ENCODE measurements around the gene PREX1. TPM values are rescaled to one million over a fixed set of nuclear protein-coding genes. Genes with fewer than 3 reads are reported as not detected.

The PREX1 gene
- polyA plus RNA-seq, 1 of the 3 experiments (the other 2 are of a cell fraction) = 5.3 TPM

DNA sequence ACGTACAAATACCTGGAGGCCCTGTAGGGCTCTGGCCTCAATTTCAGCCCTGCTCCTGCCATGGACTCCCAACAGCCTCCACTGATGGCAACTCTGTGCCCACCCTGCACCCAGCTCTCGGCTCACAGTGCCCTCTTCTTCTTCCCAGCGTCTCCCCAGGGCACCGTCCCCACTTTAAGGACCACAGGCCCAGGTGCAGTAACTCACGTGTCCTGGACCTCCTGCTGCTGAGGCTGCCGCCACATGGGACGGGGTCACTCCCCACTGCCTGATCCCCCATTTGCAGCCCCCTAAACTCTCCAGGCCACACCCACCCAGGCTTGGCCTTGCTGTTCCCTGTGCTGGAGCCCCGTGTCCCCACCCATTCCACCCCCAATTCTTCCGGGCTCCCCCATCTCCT, 223.4 kb downstream of the PREX1 start (continued):
- no peak for TF ChIP-seq TAF1 (IDR thresholded peaks at IDR 0.05; ENCODE audit: borderline replicate concordance, low read depth, low read length)
- TF ChIP-seq MEF2A (IDR thresholded peaks at IDR 0.05; ENCODE audit: borderline replicate concordance, low read depth) = no peak

DNA sequence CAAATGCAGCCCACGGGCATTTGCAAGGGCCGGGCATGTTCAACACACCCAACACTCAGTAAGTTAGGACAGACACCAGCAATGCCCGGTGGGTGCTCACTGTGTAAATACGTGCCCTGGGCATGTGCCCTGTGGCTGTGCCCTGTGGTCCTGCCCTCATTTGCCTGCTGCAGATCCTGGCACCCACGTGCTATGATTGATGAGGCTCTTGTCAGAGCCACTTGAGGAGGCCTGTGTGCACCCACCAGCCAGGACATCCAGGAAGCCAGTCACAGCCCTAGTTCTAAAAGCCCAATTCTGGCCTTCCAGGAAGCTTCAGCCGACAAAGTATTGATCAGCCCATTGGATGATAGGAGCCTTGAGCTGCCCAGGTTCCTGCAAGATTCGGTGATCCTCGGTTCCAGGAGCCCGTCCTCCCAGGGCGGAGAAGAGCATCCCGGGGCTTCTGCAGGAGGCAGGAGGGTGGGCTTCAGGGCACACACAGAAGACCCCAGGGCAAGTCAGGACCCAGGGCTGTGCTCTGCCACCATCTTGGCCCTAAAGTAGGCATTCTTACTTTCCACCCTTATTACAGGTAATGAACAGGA, 223.9 kb downstream of the PREX1 start:
- CTCF ChIA-PET = interaction anchor here (1.1 kb wide), 1 partner anchor 17 kb away, joined by 6 read pairs; no protein-coding TSS in a partner anchor
- H3K9me2 ChIP-seq = no peaks in the 10 kb centered on the region
- H3K36me3 ChIP-seq (replicated peaks in 1 of 2; ENCODE audit: control insufficient read depth in 1 of 2, insufficient read depth in 2 of 2, low read length in 1 of 2) = no peaks in the 10 kb centered on the region
- H3K4me3 ChIP-seq (ENCODE audit: low read depth in 2 of 2, low read length in 1 of 2) = no peak overlapping the region
- no peak overlapping the region for H3K9ac ChIP-seq
- H3F3A ChIP-seq (replicated peaks; ENCODE audit: insufficient read depth) = no peaks in the 10 kb centered on the region
- 76% methylated on average over 2 of the region's 11 CpGs for WGBS (ENCODE audit: low lambda C conversion rate)
- TF ChIP-seq GABPA (IDR thresholded peaks at IDR 0.05; ENCODE audit: low read depth) (no peak), NRF1 (IDR thresholded peaks at IDR 0.05; ENCODE audit: low read depth, low read length) (no peak), SMC3 (IDR thresholded peaks at IDR 0.05; ENCODE audit: low read depth, low read length) (no peak), YY1 (IDR thresholded peaks at IDR 0.05; ENCODE audit: low read depth) (no peak), MEF2A (IDR thresholded peaks at IDR 0.05; ENCODE audit: borderline replicate concordance, low read depth) (no peak), JUND (IDR thresholded peaks at IDR 0.05) (no peak), GATA2 (CRISPR knock-in tag; IDR thresholded peaks at IDR 0.05) (no peak), TEAD4 (IDR thresholded peaks at IDR 0.05; ENCODE audit: borderline replicate concordance, insufficient read depth) (no peak)
- TF ChIP-seq, protein P1, sequence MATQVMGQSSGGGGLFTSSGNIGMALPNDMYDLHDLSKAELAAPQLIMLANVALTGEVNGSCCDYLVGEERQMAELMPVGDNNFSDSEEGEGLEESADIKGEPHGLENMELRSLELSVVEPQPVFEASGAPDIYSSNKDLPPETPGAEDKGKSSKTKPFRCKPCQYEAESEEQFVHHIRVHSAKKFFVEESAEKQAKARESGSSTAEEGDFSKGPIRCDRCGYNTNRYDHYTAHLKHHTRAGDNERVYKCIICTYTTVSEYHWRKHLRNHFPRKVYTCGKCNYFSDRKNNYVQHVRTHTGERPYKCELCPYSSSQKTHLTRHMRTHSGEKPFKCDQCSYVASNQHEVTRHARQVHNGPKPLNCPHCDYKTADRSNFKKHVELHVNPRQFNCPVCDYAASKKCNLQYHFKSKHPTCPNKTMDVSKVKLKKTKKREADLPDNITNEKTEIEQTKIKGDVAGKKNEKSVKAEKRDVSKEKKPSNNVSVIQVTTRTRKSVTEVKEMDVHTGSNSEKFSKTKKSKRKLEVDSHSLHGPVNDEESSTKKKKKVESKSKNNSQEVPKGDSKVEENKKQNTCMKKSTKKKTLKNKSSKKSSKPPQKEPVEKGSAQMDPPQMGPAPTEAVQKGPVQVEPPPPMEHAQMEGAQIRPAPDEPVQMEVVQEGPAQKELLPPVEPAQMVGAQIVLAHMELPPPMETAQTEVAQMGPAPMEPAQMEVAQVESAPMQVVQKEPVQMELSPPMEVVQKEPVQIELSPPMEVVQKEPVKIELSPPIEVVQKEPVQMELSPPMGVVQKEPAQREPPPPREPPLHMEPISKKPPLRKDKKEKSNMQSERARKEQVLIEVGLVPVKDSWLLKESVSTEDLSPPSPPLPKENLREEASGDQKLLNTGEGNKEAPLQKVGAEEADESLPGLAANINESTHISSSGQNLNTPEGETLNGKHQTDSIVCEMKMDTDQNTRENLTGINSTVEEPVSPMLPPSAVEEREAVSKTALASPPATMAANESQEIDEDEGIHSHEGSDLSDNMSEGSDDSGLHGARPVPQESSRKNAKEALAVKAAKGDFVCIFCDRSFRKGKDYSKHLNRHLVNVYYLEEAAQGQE (IDR thresholded peaks at IDR 0.05; ENCODE audit: low read depth, low read length) = no peak
- TF ChIP-seq, protein P2, sequence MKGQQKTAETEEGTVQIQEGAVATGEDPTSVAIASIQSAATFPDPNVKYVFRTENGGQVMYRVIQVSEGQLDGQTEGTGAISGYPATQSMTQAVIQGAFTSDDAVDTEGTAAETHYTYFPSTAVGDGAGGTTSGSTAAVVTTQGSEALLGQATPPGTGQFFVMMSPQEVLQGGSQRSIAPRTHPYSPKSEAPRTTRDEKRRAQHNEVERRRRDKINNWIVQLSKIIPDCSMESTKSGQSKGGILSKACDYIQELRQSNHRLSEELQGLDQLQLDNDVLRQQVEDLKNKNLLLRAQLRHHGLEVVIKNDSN (IDR thresholded peaks at IDR 0.05; ENCODE audit: borderline replicate concordance, low read depth) = no peak
- no peaks in the 10 kb centered on the region for H4K20me1 ChIP-seq (ENCODE audit: insufficient read depth)
- peaks cover 0 to 9% of the 10 kb centered on the region in 2 experiments; a peak in 1 of 4 replicates for H3K4me1 ChIP-seq (ENCODE audit: control insufficient read depth in 1 of 2, insufficient read depth in 2 of 2, low read depth in 1 of 2, low read length in 1 of 2)
- POLR2A ChIA-PET = no interaction called here
- no peaks in the 10 kb centered on the region for H3K79me2 ChIP-seq (ENCODE audit: insufficient read depth)
- H3K27me3 ChIP-seq (ENCODE audit: insufficient read depth) = no peaks in the 10 kb centered on the region
- no peak overlapping the region for H2AFZ ChIP-seq (ENCODE audit: low read depth)
- no peaks in the 10 kb centered on the region for H3K9me3 ChIP-seq
- H3K4me2 ChIP-seq = no peak overlapping the region
- no peak for DNase-seq
- H3K27ac ChIP-seq (ENCODE audit: low read depth in 2 of 2, low read length in 1 of 2) = no peak overlapping the region
